K562 (cell line): Measurements from ENCODE around the gene ITPR2. TPM values are rescaled to one million over a fixed set of nuclear protein-coding genes. Genes with fewer than 3 reads are reported as not detected.

Experiments
- ADNP ChIP-seq: fragments of 200-800 bp; sonication (Bioruptor generic); IDR thresholded peaks from 2 replicates; pipeline ENCODE4 v1.6.1; 2016; ENCODE audit warnings: missing genetic modification characterization, missing compliant biosample characterization
- BRF1 ChIP-seq: IDR thresholded peaks from 3 replicates; pipeline ENCODE4 v1.6.1; 2011; ENCODE audit warnings: borderline replicate concordance, mild to moderate bottlenecking; ENCODE audit not compliant: insufficient read length; ENCODE audit errors: extremely low read depth
- CREBBP ChIP-seq: IDR thresholded peaks from one replicate; pipeline ENCODE4 v1.6.1; 2012; ENCODE audit warnings: low read depth, mild to moderate bottlenecking, control low read depth, inconsistent platforms, low read length
- CTBP1 ChIP-seq: fragments of 450-650 bp; IDR thresholded peaks from 2 replicates; pipeline ENCODE4 v1.6.1; 2016; ENCODE audit warnings: borderline replicate concordance
- GABPA ChIP-seq: fragments of 200-800 bp; sonication (Bioruptor generic); conservative IDR thresholded peaks from 2 replicates; pipeline ENCODE4 v1.6.1; 2016; ENCODE audit warnings: low read depth, missing genetic modification characterization, missing compliant biosample characterization
- ILK ChIP-seq: fragments of 450-650 bp; IDR thresholded peaks from 2 replicates; pipeline ENCODE4 v1.6.1; 2016; ENCODE audit warnings: missing genetic modification characterization, low read depth, mild to moderate bottlenecking, missing compliant biosample characterization, moderate library complexity, borderline replicate concordance
- JUN ChIP-seq, 2 experiments: sonication (generic) in 1 of 2; formaldehyde crosslinking in 1 of 2; IDR thresholded peaks; 2 replicates each; pipeline versions ENCODE4 v1.6.1 to v1.8.0; 2012 to 2022; ENCODE audit warnings: borderline replicate concordance in 2 of 2, mild to moderate bottlenecking in 2 of 2, improper control_type of control experiment in 1 of 2, low read depth in 1 of 2, low read length in 1 of 2, missing genetic modification reagents in 1 of 2
- L3MBTL2 ChIP-seq: fragments of 450-650 bp; IDR thresholded peaks from 2 replicates; pipeline ENCODE4 v1.6.1; 2016; ENCODE audit warnings: mild to moderate bottlenecking, moderate library complexity
- PTTG1 ChIP-seq: fragments of 450-650 bp; IDR thresholded peaks from 2 replicates; pipeline ENCODE4 v1.6.1; 2016; ENCODE audit warnings: low read depth, mild to moderate bottlenecking, missing genetic modification characterization, missing compliant biosample characterization
- RFX5 ChIP-seq: IDR thresholded peaks from 2 replicates; pipeline ENCODE4 v1.6.1; 2011; ENCODE audit warnings: low read depth, mild to moderate bottlenecking, improper control_type of control experiment, low read length
- SMARCB1 ChIP-seq: IDR thresholded peaks from 2 replicates; pipeline ENCODE4 v1.6.1; 2011; ENCODE audit warnings: improper control_type of control experiment, low read depth; ENCODE audit not compliant: insufficient read length
- ZNF584 ChIP-seq: fragments of 200-800 bp; sonication (Bioruptor generic); IDR thresholded peaks from 2 replicates; pipeline ENCODE4 v1.6.1; 2016; ENCODE audit warnings: low read depth, mild to moderate bottlenecking, missing genetic modification characterization, missing compliant biosample characterization
- ZNF695 ChIP-seq: fragments of 450-650 bp; formaldehyde crosslinking; IDR thresholded peaks from 2 replicates; pipeline ENCODE4 v1.4.0; 2020; ENCODE audit warnings: mild to moderate bottlenecking, moderate library complexity
- ZNF77 ChIP-seq: fragments of 250-450 bp; sonication (Bioruptor Pico); IDR thresholded peaks from 2 replicates; pipeline ENCODE4 v1.5.0; 2020
- polyA plus RNA-seq, 8 experiments: library from polyadenylated mRNA; depleted of rRNA in 4 of 8; stranded (reverse) in 5 of 8; unstranded in 3 of 8; fragments of >200 nt; fragmentation: Nextera tagmentation in 2 of 8; fragmentation: Illumina TruSeq in 1 of 8; extraction: Ambion mirVana in 2 of 8; extraction: Trizol in 1 of 8; gene quantifications; 2 replicates each; pipeline versions ENCODE4 v1.2.1 to v1.2.3, GENCODE V29; 2011 to 2014; ENCODE audit warnings: inconsistent platforms in 1 of 8, missing spikeins in 1 of 8
- total RNA-seq, 7 experiments: library from RNA; depleted of rRNA in 6 of 7; stranded (reverse); fragments of >200 nt in 6 of 7; fragmentation: Illumina TruSeq in 2 of 7; extraction: Trizol in 2 of 7; gene quantifications; 2 replicates each; pipeline versions ENCODE4 v1.2.1 to v1.2.3, GENCODE V29; 2011 to 2021; ENCODE audit warnings: low replicate concordance in 1 of 7
- TF ChIP-seq, protein P1 (sequence below): fragments of 250-450 bp; sonication (Bioruptor Pico); IDR thresholded peaks from 2 replicates; pipeline ENCODE4 v1.5.0; 2021
- TF ChIP-seq, protein P2 (sequence below): fragments of 450-650 bp; IDR thresholded peaks from 2 replicates; pipeline ENCODE4 v1.6.1; 2017; ENCODE audit warnings: mild to moderate bottlenecking, moderate library complexity
- TF ChIP-seq, protein P3 (sequence below): fragments of 250-450 bp; sonication (Bioruptor Pico); IDR thresholded peaks from 2 replicates; pipeline ENCODE4 v1.8.0; 2021; ENCODE audit warnings: moderate library complexity, mild to moderate bottlenecking, inconsistent platforms
- TF ChIP-seq, protein P4 (sequence below): fragments of 250-450 bp; sonication (Bioruptor Pico); IDR thresholded peaks from 2 replicates; pipeline ENCODE4 v1.5.0; 2022; ENCODE audit warnings: mild to moderate bottlenecking
- TF ChIP-seq, protein P5 (sequence below): fragments of 250-450 bp; sonication (Bioruptor Pico); IDR thresholded peaks from 2 replicates; pipeline ENCODE4 v1.8.0; 2022; ENCODE audit warnings: inconsistent platforms, mild to moderate bottlenecking, moderate library complexity, borderline replicate concordance

The ITPR2 gene
- total and polyA plus RNA-seq, 9 of the 15 experiments (the other 6 are each of a cell fraction or from before 2014, with no cell fraction given): 0.21 to 3.3 (median 0.95) TPM

DNA sequence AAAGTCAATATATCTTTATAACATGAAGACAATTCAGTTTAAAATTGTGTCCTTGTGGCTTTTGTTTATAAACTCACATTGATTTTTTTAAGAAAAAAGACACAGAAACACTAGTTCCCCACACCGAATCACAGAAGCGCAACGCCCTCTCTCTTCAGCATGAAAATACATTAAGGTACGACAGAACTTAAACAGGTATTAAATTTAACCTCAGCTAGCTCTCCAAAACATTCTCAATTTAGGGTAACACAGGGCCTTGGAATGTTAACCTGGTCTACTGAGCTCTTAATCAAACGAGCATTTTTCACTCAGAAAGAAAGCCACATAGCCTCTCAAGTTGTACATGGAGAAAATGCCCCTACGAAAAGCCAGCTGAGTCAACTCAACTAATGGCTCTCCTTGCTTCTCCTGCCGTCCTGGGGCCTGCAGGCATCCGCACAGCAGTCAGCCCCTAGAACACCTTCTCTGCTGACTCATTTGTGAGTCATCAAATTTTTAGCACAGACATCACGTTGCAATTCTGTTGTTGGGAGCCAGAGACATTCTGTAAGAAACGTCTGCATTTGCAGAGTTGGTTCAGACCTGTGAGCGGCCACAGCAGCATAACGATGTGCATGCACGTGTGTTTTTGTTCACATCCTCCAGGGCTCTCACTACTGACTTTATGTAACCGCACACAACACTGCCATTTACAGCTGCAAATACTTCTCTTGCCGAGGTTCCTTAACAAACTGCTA, 141.6 kb downstream of the ITPR2 start (continued):
- TF ChIP-seq ZNF584 (CRISPR knock-in tag) (peak; percentile 72; the same call in 1 of the 2 replicates), CREBBP (no peak), L3MBTL2 (peak; percentile 90), PTTG1 (tag) (no peak), ZNF695 (no peak), GABPA (tag) (no peak), ZNF77 (CRISPR knock-in tag) (no peak), ILK (tag) (no peak), JUN (IDR thresholded peaks at IDR 0.05; ENCODE audit: borderline replicate concordance, low read depth, low read length) (peak; percentile 96), JUN (CRISPR knock-in tag; IDR thresholded peaks at IDR 0.05; ENCODE audit: borderline replicate concordance) (no peak), BRF1 (no peak), SMARCB1 (no peak), CTBP1 (peak; percentile 78), RFX5 (no peak), ADNP (tag) (no peak)
- TF ChIP-seq, protein P1, sequence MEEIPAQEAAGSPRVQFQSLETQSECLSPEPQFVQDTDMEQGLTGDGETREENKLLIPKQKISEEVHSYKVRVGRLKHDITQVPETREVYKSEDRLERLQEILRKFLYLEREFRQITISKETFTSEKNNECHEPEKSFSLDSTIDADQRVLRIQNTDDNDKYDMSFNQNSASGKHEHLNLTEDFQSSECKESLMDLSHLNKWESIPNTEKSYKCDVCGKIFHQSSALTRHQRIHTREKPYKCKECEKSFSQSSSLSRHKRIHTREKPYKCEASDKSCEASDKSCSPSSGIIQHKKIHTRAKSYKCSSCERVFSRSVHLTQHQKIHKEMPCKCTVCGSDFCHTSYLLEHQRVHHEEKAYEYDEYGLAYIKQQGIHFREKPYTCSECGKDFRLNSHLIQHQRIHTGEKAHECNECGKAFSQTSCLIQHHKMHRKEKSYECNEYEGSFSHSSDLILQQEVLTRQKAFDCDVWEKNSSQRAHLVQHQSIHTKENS (CRISPR knock-in tag): no peak
- TF ChIP-seq, protein P2, sequence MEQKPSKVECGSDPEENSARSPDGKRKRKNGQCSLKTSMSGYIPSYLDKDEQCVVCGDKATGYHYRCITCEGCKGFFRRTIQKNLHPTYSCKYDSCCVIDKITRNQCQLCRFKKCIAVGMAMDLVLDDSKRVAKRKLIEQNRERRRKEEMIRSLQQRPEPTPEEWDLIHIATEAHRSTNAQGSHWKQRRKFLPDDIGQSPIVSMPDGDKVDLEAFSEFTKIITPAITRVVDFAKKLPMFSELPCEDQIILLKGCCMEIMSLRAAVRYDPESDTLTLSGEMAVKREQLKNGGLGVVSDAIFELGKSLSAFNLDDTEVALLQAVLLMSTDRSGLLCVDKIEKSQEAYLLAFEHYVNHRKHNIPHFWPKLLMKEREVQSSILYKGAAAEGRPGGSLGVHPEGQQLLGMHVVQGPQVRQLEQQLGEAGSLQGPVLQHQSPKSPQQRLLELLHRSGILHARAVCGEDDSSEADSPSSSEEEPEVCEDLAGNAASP: no peak
- TF ChIP-seq, protein P3, sequence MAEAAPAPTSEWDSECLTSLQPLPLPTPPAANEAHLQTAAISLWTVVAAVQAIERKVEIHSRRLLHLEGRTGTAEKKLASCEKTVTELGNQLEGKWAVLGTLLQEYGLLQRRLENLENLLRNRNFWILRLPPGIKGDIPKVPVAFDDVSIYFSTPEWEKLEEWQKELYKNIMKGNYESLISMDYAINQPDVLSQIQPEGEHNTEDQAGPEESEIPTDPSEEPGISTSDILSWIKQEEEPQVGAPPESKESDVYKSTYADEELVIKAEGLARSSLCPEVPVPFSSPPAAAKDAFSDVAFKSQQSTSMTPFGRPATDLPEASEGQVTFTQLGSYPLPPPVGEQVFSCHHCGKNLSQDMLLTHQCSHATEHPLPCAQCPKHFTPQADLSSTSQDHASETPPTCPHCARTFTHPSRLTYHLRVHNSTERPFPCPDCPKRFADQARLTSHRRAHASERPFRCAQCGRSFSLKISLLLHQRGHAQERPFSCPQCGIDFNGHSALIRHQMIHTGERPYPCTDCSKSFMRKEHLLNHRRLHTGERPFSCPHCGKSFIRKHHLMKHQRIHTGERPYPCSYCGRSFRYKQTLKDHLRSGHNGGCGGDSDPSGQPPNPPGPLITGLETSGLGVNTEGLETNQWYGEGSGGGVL (CRISPR knock-in tag): no peak
- TF ChIP-seq, protein P4, sequence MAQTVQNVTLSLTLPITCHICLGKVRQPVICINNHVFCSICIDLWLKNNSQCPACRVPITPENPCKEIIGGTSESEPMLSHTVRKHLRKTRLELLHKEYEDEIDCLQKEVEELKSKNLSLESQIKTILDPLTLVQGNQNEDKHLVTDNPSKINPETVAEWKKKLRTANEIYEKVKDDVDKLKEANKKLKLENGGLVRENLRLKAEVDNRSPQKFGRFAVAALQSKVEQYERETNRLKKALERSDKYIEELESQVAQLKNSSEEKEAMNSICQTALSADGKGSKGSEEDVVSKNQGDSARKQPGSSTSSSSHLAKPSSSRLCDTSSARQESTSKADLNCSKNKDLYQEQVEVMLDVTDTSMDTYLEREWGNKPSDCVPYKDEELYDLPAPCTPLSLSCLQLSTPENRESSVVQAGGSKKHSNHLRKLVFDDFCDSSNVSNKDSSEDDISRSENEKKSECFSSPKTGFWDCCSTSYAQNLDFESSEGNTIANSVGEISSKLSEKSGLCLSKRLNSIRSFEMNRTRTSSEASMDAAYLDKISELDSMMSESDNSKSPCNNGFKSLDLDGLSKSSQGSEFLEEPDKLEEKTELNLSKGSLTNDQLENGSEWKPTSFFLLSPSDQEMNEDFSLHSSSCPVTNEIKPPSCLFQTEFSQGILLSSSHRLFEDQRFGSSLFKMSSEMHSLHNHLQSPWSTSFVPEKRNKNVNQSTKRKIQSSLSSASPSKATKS: no peak
- TF ChIP-seq, protein P5, sequence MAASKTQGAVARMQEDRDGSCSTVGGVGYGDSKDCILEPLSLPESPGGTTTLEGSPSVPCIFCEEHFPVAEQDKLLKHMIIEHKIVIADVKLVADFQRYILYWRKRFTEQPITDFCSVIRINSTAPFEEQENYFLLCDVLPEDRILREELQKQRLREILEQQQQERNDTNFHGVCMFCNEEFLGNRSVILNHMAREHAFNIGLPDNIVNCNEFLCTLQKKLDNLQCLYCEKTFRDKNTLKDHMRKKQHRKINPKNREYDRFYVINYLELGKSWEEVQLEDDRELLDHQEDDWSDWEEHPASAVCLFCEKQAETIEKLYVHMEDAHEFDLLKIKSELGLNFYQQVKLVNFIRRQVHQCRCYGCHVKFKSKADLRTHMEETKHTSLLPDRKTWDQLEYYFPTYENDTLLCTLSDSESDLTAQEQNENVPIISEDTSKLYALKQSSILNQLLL: no peak
